Left lung (tissue), 10 donors: Measurements from ENCODE around the gene DPYSL4. TPM values are rescaled to one million over a fixed set of nuclear protein-coding genes. Genes with fewer than 3 reads are reported as not detected.

Source experiments
- ATAC-seq: fragments of 200-7000 bp; cut with Tn5 transposase; one replicate; pipeline ENCODE4 v1.9.1; 2020; ENCODE audit warnings: moderate library complexity
- DNase-seq, 4 donors: peaks; one replicate each; pipeline ENCODE4 v3.0.0-alpha.2; 2013 to 2020
- H3K27ac ChIP-seq, 2 donors: fragments of 200-600 bp; sonication (generic) in 1 of 2; one replicate each; pipeline versions ENCODE4 v1.5.0 to v1.8.0; 2020 to 2021
- H3K27me3 ChIP-seq, 2 donors: fragments of 200-600 bp; sonication (generic) in 1 of 2; one replicate each; pipeline versions ENCODE4 v1.5.0 to v1.8.0; 2020 to 2021
- H3K36me3 ChIP-seq, 2 donors: fragments of 200-600 bp; sonication (generic) in 1 of 2; one replicate each; pipeline versions ENCODE4 v1.5.0 to v1.8.0; 2020 to 2021
- H3K4me1 ChIP-seq, 2 donors: fragments of 200-600 bp; one replicate each; pipeline ENCODE4 v1.8.0; 2021
- H3K4me3 ChIP-seq, 2 donors: fragments of 200-600 bp; sonication (generic) in 1 of 2; one replicate each; pipeline versions ENCODE4 v1.5.0 to v1.8.0; 2020 to 2021; ENCODE audit warnings: mild to moderate bottlenecking in 1 of 2
- H3K9me3 ChIP-seq, 2 donors: fragments of 200-600 bp; sonication (generic) in 1 of 2; one replicate each; pipeline versions ENCODE4 v1.5.0 to v1.8.0; 2020 to 2021
- intact Hi-C, 2 donors: fragments of 100-400 bp; cut with DNase I; formaldehyde crosslinking; loops; one replicate each; pipeline versions ENCODE4 v1.11.2 to v1.14.2; 2022
- polyA plus RNA-seq, 6 donors: library from polyadenylated mRNA; unstranded; fragments of 120-200 nt; gene quantifications; one replicate each; pipeline ENCODE4 v1.2.1, GENCODE V29; 2013; ENCODE audit not compliant: insufficient read length in 6 of 6
- total RNA-seq, 2 donors: library from RNA; stranded (reverse); fragmentation: NEBNext Ultra II Directional; extraction: Animal tissue kit (Norgen Biotek cat#: 25700); gene quantifications; one replicate each; pipeline ENCODE4 v1.2.1, GENCODE V29; 2021
- TF ChIP-seq, protein P1 (sequence below), 2 donors: fragments of 200-600 bp; sonication (generic) in 1 of 2; IDR thresholded peaks; one replicate each; pipeline versions ENCODE4 v1.5.0 to v1.8.0; 2021; ENCODE audit warnings: antibody characterized with exemption in 2 of 2
- donor health status: DM: no; HTN: yes; CAD: no.
- donor health status: DM: no; HTN: no; CAD: no.

The DPYSL4 gene
- total and polyA plus RNA-seq, 8 donors, result 1.3 to 14.6 (median 10.4) TPM

- Histone ChIP-seq H3K36me3 (peaks cover 0 to 3% of the 10 kb centered on the region in 2 donors), H3K27ac (no peak overlapping the region), H3K9me3 (no peaks in the 10 kb centered on the region), H3K4me1 (peaks cover 0 to 18% of the 10 kb centered on the region in 2 donors), H3K4me3 (peak overlapping the region in 1 of 2 donors; percentile 32), H3K27me3 (no peaks in the 10 kb centered on the region)
- ATAC-seq, result peak; percentile 71
- TF ChIP-seq, protein P1, sequence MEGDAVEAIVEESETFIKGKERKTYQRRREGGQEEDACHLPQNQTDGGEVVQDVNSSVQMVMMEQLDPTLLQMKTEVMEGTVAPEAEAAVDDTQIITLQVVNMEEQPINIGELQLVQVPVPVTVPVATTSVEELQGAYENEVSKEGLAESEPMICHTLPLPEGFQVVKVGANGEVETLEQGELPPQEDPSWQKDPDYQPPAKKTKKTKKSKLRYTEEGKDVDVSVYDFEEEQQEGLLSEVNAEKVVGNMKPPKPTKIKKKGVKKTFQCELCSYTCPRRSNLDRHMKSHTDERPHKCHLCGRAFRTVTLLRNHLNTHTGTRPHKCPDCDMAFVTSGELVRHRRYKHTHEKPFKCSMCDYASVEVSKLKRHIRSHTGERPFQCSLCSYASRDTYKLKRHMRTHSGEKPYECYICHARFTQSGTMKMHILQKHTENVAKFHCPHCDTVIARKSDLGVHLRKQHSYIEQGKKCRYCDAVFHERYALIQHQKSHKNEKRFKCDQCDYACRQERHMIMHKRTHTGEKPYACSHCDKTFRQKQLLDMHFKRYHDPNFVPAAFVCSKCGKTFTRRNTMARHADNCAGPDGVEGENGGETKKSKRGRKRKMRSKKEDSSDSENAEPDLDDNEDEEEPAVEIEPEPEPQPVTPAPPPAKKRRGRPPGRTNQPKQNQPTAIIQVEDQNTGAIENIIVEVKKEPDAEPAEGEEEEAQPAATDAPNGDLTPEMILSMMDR (IDR thresholded peaks at IDR 0.05), result no peak
- intact Hi-C loops, result no loop called here
- peak in 1 of 4 donors; percentile 92 for DNase-seq
Observed at GRCh38 chr10:132248455-132249225, 61.9 kb downstream of the DPYSL4 start.

DNA sequence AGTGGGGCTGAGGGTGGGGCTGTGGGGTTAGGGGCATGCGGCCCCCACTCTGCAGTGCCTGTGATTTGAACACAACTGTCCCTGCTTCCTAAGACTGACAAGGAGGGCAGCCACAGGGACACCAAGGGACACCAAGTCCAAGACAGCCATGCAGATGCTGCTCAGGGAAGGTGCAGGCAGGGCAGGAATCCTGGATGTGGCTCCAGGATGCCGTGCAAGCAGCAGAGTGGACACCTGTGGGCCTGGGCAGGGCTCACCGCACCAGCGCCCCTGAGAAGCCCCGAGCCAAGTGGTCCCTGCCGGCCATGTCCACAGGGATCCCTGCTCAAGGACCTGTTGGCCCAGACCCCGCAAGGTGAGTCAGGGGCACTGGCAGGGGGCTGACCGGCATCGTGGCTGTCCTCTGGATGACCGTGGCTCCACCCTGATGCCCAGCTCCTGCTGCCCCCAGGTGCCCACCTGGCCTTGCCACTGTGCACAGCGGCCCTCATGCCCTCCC is 62.5 kb downstream of the DPYSL4 start:
- H3K27me3 ChIP-seq, result no peaks in the 10 kb centered on the region
- TF ChIP-seq, protein P1 (IDR thresholded peaks at IDR 0.05), result no peak
- peaks cover 0 to 18% of the 10 kb centered on the region in 2 donors for H3K4me1 ChIP-seq
- peaks cover 0 to 3% of the 10 kb centered on the region in 2 donors for H3K36me3 ChIP-seq
- no peak for DNase-seq
- intact Hi-C loops, result no loop called here
- H3K9me3 ChIP-seq, result no peaks in the 10 kb centered on the region
- H3K4me3 ChIP-seq, result peak overlapping the region in 1 of 2 donors; percentile 32
- no peak overlapping the region for H3K27ac ChIP-seq
- no peak for ATAC-seq

DNA sequence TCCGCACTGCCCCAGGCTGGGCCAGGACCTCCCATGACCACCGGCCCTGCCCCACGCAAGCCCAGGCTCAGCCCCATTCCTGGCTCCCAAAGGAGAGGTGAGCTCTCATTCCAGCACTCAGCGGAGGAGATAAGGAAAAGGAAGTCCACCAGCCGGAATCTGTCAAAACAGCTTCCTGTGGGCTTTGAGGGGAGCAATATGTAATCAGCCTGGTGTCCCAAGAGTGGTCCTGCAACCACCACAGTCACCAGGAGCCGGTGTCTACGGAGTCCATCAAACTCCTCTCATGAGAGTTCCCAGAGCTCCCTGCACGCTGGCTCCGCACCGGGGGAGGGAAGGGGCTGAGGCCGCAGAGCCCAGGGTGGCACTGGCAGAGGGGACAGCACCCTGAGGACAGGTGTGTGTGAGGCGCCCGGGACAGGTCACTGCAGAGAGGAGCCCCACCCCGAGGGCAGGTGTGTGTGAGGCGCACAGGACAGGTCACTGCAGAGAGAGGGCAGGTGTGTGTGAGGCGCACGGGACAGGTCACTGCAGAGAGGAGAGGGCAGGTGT is 63.2 kb downstream of the DPYSL4 start:
- Histone ChIP-seq H3K27ac (no peak overlapping the region), H3K27me3 (no peaks in the 10 kb centered on the region), H3K4me3 (no peak overlapping the region), H3K36me3 (no peaks in the 10 kb centered on the region), H3K9me3 (no peaks in the 10 kb centered on the region), H3K4me1 (peaks cover 0 to 22% of the 10 kb centered on the region in 2 donors)
- DNase-seq (no peak), ATAC-seq (no peak)
- intact Hi-C loops, result no loop called here
- TF ChIP-seq, protein P1 (IDR thresholded peaks at IDR 0.05), result no peak

DNA sequence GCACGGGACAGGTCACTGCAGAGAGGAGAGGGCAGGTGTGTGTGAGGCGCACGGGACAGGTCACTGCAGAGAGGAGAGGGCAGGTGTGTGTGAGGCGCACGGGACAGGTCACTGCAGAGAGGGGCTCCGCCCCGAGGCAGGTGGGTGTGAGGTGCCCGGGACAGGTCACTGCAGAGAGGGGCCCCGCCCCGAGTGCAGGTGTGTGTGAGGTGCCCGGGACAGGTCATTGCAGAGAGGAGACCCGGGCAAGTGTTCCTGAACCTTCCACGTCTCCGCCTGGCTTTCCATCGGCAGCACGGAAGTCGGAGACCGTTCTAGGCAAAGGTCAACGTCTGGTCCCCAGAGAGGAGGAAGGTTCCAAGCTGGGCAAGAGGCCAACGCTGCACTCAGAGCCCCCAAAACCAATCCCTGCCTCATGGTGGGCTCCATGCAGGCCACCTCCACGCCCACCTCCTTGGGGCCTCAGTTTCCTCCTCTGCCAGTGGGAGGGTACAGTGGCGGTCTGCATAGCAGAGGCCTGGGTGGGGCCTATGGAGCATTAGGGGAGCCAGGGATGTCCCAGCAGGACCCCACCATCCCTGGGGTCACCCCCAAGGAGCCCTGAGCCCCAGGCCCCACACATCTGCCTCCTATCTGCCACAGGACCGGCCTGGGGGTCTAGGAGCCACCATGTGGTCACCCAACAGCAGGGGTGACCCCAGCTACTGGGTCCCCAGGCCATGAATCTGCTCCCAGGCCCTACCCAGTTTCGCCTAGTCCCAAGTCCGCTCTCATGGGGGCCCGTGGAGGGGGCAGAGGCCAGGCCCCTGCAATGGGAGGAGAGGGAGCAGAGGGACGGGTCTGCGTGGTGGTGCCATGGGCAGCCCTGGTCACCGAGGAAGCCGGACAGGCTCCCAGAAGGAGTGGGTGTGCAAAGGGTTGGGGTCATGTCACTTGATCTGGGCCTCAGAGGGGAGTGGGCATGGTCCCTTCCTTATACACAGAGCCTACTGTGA is 64.0 kb downstream of the DPYSL4 start:
- intact Hi-C loops, result no loop called here
- Histone ChIP-seq H3K4me1 (peaks cover 0 to 30% of the 10 kb centered on the region in 2 donors), H3K9me3 (no peaks in the 10 kb centered on the region), H3K27me3 (no peaks in the 10 kb centered on the region), H3K36me3 (no peaks in the 10 kb centered on the region), H3K27ac (no peak overlapping the region), H3K4me3 (no peak overlapping the region)
- DNase-seq, result no peak
- ATAC-seq, result no peak
- TF ChIP-seq, protein P1 (IDR thresholded peaks at IDR 0.05), result no peak
